CD14-positive monocyte (primary cell): Measurements from ENCODE around the gene P2RX6. TPM values are rescaled to one million over a fixed set of nuclear protein-coding genes. Genes with fewer than 3 reads are reported as not detected.
A peak's percentile ranks its signal among the peaks of the same experiment; 100 is the strongest.

Source experiments
- DNase-seq, 3 donors: peaks; one replicate each; pipeline ENCODE4 v3.0.0-alpha.2; 2011 to 2022
- H2AFZ ChIP-seq: 2 replicates; pipeline ENCODE4 v1.6.0; 2012; ENCODE audit warnings: mild to moderate bottlenecking, low read depth, low read length, inconsistent platforms; ENCODE audit not compliant: insufficient read depth, poor library complexity, severe bottlenecking
- H3K27ac ChIP-seq, 2 donors: 1 replicate in 1 of 2; 2 replicates in 1 of 2; pipeline ENCODE4 v1.5.1; 2012 to 2013; ENCODE audit warnings: low read length in 2 of 2, control low read depth in 1 of 2, inconsistent platforms in 1 of 2, low read depth in 1 of 2, mild to moderate bottlenecking in 1 of 2
- H3K27me3 ChIP-seq, 2 donors: one replicate each; pipeline versions ENCODE4 v1.6.0 to v1.6.1; 2011 to 2013; ENCODE audit warnings: low read length in 2 of 2; ENCODE audit not compliant: control insufficient read depth in 2 of 2, insufficient read depth in 2 of 2
- H3K36me3 ChIP-seq, 2 donors: replicated peaks in 1 of 2; 1 replicate in 1 of 2; 2 replicates in 1 of 2; pipeline versions ENCODE4 v1.5.1 to v1.6.1; 2012 to 2013; ENCODE audit warnings: low read length in 2 of 2, control low read depth in 1 of 2, inconsistent platforms in 1 of 2, mild to moderate bottlenecking in 1 of 2; ENCODE audit not compliant: insufficient read depth in 2 of 2, control insufficient read depth in 1 of 2
- H3K4me1 ChIP-seq, 2 donors: 1 replicate in 1 of 2; 2 replicates in 1 of 2; pipeline versions ENCODE4 v1.5.1 to v1.6.1; 2012 to 2013; ENCODE audit warnings: low read length in 2 of 2, control low read depth in 1 of 2, inconsistent platforms in 1 of 2, mild to moderate bottlenecking in 1 of 2, moderate library complexity in 1 of 2; ENCODE audit not compliant: insufficient read depth in 2 of 2, control insufficient read depth in 1 of 2
- H3K4me2 ChIP-seq: replicated peaks from 2 replicates; pipeline ENCODE3; 2012; ENCODE audit warnings: low read length, moderate library complexity, mild to moderate bottlenecking; ENCODE audit not compliant: poor library complexity, severe bottlenecking; ENCODE audit errors: extremely low read depth
- H3K4me3 ChIP-seq, 3 experiments: fragments of 200-600 bp in 1 of 3; sonication (generic) in 1 of 3; replicated peaks in 1 of 3; 1 replicate in 2 of 3; 2 replicates in 1 of 3; pipeline ENCODE4 v1.5.1; 2011 to 2013; ENCODE audit warnings: low read length in 3 of 3, mild to moderate bottlenecking in 3 of 3, control low read depth in 2 of 3, low read depth in 2 of 3, inconsistent platforms in 1 of 3, moderate library complexity in 1 of 3
- H3K79me2 ChIP-seq: 2 replicates; pipeline ENCODE4 v1.6.0; 2012; ENCODE audit warnings: mild to moderate bottlenecking, control low read depth, inconsistent platforms, low read length, moderate library complexity; ENCODE audit not compliant: insufficient read depth
- H3K9ac ChIP-seq: 2 replicates; pipeline ENCODE4 v1.6.0; 2017; ENCODE audit warnings: low read length, mild to moderate bottlenecking; ENCODE audit not compliant: insufficient read depth, poor library complexity, severe bottlenecking
- H3K9me3 ChIP-seq, 2 donors: replicated peaks in 1 of 2; 1 replicate in 1 of 2; 2 replicates in 1 of 2; pipeline versions ENCODE4 v1.5.1 to v1.6.1; 2012 to 2013; ENCODE audit warnings: low read length in 2 of 2, control low read depth in 1 of 2; ENCODE audit not compliant: control insufficient read depth in 1 of 2, insufficient read depth in 1 of 2
- H4K20me1 ChIP-seq: 2 replicates; pipeline ENCODE4 v1.6.0; 2012; ENCODE audit warnings: mild to moderate bottlenecking, low read length, control low read depth, moderate library complexity; ENCODE audit not compliant: insufficient read depth
- H3K27ac Mint-ChIP-seq, 7 donors: one replicate each; pipeline ENCODE4 v1.8.0; 2020; ENCODE audit warnings: mild to moderate bottlenecking in 7 of 7, mixed read lengths in 7 of 7, moderate library complexity in 6 of 7, inconsistent platforms in 2 of 7
- H3K27me3 Mint-ChIP-seq, 3 donors: one replicate each; pipeline ENCODE4 v1.8.0; 2021 to 2022; ENCODE audit warnings: low read depth in 3 of 3, mild to moderate bottlenecking in 3 of 3, mixed read lengths in 3 of 3, moderate library complexity in 3 of 3, inconsistent platforms in 1 of 3
- H3K36me3 Mint-ChIP-seq, 2 donors: one replicate each; pipeline ENCODE4 v1.8.0; 2020; ENCODE audit warnings: mixed read lengths in 2 of 2, inconsistent platforms in 1 of 2, mild to moderate bottlenecking in 1 of 2
- H3K4me1 Mint-ChIP-seq: one replicate; pipeline ENCODE4 v1.8.0; 2020; ENCODE audit warnings: mild to moderate bottlenecking, mixed read lengths
- H3K4me3 Mint-ChIP-seq, 2 donors: one replicate each; pipeline ENCODE4 v1.8.0; 2020; ENCODE audit warnings: mild to moderate bottlenecking in 2 of 2, mixed read lengths in 2 of 2, moderate library complexity in 1 of 2
- H3K9me3 Mint-ChIP-seq, 7 donors: one replicate each; pipeline ENCODE4 v1.8.0; 2020 to 2022; ENCODE audit warnings: mixed read lengths in 7 of 7, mild to moderate bottlenecking in 6 of 7, moderate library complexity in 6 of 7, inconsistent platforms in 2 of 7
- WGBS: methylation state at CpG from one replicate; pipeline ENCODE4 v1.1.5; 2013; ENCODE audit warnings: missing lambda C conversion rate; ENCODE audit not compliant: insufficient coverage; 5-methylcytosine and 5-hydroxymethylcytosine counted together
- intact Hi-C, 2 donors: fragments of 100-400 bp; cut with micrococcal nuclease; formaldehyde crosslinking; loops; one replicate each; pipeline versions ENCODE4 v1.15.0 to v1.15.1; 2023
- polyA plus RNA-seq, 3 donors: library from polyadenylated mRNA; depleted of rRNA in 1 of 3; unstranded in 2 of 3; stranded (reverse) in 1 of 3; fragments of 300-500 nt in 2 of 3; fragments of >200 nt in 1 of 3; fragmentation: Illumina TruSeq in 2 of 3; gene quantifications; 1 replicate in 2 of 3; 2 replicates in 1 of 3; pipeline ENCODE4 v1.2.3, GENCODE V29; 2012 to 2021
- TF ChIP-seq, protein P1 (sequence below): fragments of 200-600 bp; IDR thresholded peaks from one replicate; pipeline ENCODE4 v1.8.0; 2022; ENCODE audit warnings: antibody characterized with exemption, mild to moderate bottlenecking

P2RX6 gene
- polyA plus RNA-seq, 3 donors, result not detected

DNA sequence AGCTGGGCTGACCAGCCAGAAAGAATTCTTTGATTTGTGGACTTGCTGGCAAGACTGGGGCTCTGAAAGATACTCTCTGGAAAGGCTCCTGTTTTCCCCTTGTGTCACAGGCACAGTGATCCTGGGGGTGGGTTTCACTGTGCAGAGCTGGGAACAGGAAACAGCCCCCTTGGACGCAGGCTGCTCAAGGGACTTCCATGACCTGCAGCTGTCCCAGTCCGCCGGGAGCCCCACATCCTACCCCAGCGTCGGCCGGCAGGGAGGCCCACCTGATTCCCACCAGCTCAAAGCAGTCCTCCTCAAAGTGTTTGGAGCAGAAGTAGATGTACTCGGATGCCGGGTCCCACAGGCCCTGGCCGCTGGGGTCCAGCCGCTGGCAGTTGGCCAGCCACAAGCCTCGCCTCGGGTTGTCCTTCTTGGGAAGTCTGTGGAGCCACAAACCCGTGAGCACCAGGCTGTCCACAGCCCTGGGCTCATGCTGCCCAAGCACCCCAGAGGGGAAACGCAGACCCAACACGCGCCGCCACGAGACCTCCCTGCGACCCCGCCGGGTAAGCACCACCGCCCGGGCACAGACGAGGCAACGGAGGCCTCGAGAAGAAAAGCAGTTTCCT lies 13.9 kb upstream of the P2RX6 start:
- Histone ChIP-seq H3K4me1 (peaks cover 24 to 30% of the 10 kb centered on the region in 2 donors), H3K79me2 (peaks cover 13% of the 10 kb centered on the region), H3K27ac (peak overlapping the region; percentile 91 to 95), H3K9ac (peak overlapping the region; percentile 90), H3K9me3 (no peaks in the 10 kb centered on the region), H4K20me1 (no peaks in the 10 kb centered on the region), H3K27me3 (no peaks in the 10 kb centered on the region), H3K4me3 (peak overlapping the region; percentile 53 to 79 (median 66)), H2AFZ (peak overlapping the region; percentile 78), H3K4me2 (peak overlapping the region; percentile 73), H3K36me3 (peaks cover 37 to 41% of the 10 kb centered on the region in 2 donors)
- peak overlapping the region; percentile 95 to 99 (median 98) for H3K27ac Mint-ChIP-seq
- peaks cover 16 to 32% of the 10 kb centered on the region in 2 donors for H3K36me3 Mint-ChIP-seq
- peak overlapping the region; percentile 84 to 94 for H3K4me3 Mint-ChIP-seq
- DNase-seq, result no peak
- intact Hi-C loops, result loop anchor here in 1 of 2 donors (5.0 kb wide), 2 partner anchors 84 to 144 kb away; partner anchors contain the start of genes CRKL, PI4KA and SNAP29
- peaks cover 26% of the 10 kb centered on the region for H3K4me1 Mint-ChIP-seq
- H3K9me3 Mint-ChIP-seq, result peaks cover 0 to 1% (median 0%) of the 10 kb centered on the region in 7 donors
- H3K27me3 Mint-ChIP-seq, result peaks cover 0 to 5% (median 1%) of the 10 kb centered on the region in 3 donors
- 2% methylated on average over 21 of the region's 26 CpGs for WGBS
- TF ChIP-seq, protein P1, sequence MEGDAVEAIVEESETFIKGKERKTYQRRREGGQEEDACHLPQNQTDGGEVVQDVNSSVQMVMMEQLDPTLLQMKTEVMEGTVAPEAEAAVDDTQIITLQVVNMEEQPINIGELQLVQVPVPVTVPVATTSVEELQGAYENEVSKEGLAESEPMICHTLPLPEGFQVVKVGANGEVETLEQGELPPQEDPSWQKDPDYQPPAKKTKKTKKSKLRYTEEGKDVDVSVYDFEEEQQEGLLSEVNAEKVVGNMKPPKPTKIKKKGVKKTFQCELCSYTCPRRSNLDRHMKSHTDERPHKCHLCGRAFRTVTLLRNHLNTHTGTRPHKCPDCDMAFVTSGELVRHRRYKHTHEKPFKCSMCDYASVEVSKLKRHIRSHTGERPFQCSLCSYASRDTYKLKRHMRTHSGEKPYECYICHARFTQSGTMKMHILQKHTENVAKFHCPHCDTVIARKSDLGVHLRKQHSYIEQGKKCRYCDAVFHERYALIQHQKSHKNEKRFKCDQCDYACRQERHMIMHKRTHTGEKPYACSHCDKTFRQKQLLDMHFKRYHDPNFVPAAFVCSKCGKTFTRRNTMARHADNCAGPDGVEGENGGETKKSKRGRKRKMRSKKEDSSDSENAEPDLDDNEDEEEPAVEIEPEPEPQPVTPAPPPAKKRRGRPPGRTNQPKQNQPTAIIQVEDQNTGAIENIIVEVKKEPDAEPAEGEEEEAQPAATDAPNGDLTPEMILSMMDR, result no peak

- Mint-ChIP-seq H3K4me3 (peak within 1 kb of the TSS; percentile 84 to 94), H3K27me3 (peaks cover 0 to 5% (median 1%) of the 10 kb centered on the region in 3 donors), H3K36me3 (peaks cover 11 to 27% of the 10 kb centered on the region in 2 donors), H3K4me1 (peaks cover 26% of the 10 kb centered on the region), H3K9me3 (peaks cover 0 to 1% (median 0%) of the 10 kb centered on the region in 7 donors), H3K27ac (peak within 1 kb of the TSS; percentile 95 to 99 (median 98))
- H3K79me2 ChIP-seq, result peaks cover 13% of the 10 kb centered on the region
- no peaks in the 10 kb centered on the region for H3K27me3 ChIP-seq
- H3K27ac ChIP-seq, result peak within 1 kb of the TSS; percentile 91 to 95
- no peaks in the 10 kb centered on the region for H4K20me1 ChIP-seq
- TF ChIP-seq, protein P1, result no peak
- peaks cover 31 to 34% of the 10 kb centered on the region in 2 donors for H3K36me3 ChIP-seq
- H3K4me2 ChIP-seq, result peak within 1 kb of the TSS; percentile 73
- WGBS, result under 1% methylated on average over 83 of the region's 83 CpGs
- peak within 1 kb of the TSS; percentile 78 for H2AFZ ChIP-seq
- peak; percentile 95 to 98 (median 97) for DNase-seq
- intact Hi-C loops, result loop anchor here in 1 of 2 donors (5.0 kb wide), 2 partner anchors 84 to 144 kb away; partner anchors contain the start of genes CRKL, PI4KA and SNAP29
- H3K9ac ChIP-seq, result peak within 1 kb of the TSS; percentile 90
- no peaks in the 10 kb centered on the region for H3K9me3 ChIP-seq
- peak within 1 kb of the TSS; percentile 53 to 79 (median 66) for H3K4me3 ChIP-seq
- H3K4me1 ChIP-seq, result peaks cover 24 to 30% of the 10 kb centered on the region in 2 donors
Observed at GRCh38 chr22:21001601-21002325, 13.2 kb upstream of the P2RX6 start, which contains the start of gene THAP7. TSS of gene THAP7 (minus strand) at chr22:21002118. CDS start at chr22:21001911, 207 bp downstream.
